Fibroblast of gingiva (primary cell): ENCODE measurements around the gene ACAA2.
"Not testable (repeated sequence)": the region's sequence is repeated elsewhere in the genome, so short reads cannot be mapped to it uniquely, and the experiment has no call there.

Source experiments
- DNase-seq: peaks from one replicate; pipeline ENCODE4 v3.0.0-alpha.2; 2011; ENCODE audit warnings: low read depth

The ACAA2 gene

DNA sequence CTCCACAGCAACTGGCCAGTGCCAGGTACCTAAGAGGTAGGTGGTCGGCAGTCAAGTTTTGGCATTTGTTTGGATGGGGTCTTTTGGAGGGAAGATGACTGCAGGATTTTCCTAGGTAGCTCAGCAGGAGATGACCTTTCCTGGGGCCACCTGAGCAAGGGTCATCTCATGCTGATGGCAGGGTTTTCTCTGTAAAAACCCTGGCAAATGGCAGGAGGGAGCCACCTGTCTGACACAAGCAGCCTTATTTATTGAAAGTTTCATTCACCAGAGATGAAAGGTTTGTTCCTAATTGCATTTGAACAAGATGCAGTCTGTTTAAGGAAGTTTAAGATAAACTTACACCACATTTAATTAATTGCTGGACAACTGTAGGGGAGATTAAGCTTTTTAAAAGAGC, 31.6 kb upstream of the ACAA2 start:
- no peak for DNase-seq

DNA sequence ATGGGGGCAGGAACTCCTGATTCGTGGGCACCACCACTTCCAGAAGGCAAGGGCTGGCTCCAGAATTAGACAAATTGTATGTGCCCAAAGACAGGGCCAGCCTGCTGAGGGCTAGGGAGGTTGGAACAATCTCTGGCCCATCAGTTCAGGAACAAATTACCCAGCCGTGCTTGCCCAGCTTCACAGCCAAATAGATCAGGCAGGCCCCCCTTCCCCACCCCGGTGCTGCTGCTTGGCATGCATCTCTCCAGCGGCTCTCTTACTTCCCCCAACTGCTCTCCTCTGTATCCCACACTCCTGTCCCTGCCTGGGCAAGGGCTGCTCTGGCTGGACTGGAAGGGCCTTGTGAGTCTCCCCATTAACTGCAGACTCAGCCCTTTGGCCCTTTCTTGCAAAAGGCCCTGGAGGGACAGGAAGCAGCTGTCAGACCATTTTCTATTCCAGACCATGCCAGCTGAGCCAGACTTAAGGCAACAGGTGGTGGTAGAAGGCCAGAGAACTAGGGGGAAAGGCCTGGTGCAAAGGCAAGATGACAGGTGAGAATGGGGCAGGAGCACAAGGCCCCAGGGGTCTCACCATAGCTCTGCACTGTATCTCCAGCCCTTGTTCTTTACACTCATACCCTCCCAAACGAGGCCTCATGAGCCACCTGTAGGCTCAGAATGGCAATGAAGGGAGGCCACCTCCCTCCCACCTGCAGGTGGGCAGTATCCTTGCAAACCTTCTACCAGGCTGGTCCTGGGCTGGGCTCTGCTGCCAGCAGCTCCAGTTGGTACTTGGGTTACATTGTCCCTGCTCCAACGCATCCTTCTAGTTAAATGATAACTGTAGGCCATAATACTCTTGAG, 30.7 kb upstream of the ACAA2 start:
- no peak for DNase-seq

- no peak for DNase-seq
These were observed 29.8 kb upstream of the ACAA2 start for GRCh38 chr18:49843131-49843530.

DNA sequence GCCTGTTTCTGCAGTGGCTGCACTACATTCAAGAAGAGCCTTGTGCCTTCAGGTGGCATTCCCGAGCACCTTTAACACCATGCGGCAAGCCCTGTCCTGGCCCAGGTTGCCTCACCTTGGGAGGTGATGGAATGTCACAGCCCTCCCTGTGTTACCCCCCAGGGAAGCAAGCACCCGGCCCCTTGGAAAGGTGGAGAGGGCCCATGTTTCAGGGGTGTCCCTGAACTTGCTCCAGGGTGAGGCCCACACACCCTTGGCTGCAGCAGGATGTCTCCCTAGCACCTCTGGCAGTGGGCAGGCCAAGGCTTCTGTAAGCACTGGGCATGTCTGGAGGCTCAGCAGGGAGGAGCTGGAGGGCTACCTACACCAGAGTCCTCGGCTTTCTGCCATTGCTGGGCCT, 29.3 kb upstream of the ACAA2 start:
- DNase-seq = no peak

DNA sequence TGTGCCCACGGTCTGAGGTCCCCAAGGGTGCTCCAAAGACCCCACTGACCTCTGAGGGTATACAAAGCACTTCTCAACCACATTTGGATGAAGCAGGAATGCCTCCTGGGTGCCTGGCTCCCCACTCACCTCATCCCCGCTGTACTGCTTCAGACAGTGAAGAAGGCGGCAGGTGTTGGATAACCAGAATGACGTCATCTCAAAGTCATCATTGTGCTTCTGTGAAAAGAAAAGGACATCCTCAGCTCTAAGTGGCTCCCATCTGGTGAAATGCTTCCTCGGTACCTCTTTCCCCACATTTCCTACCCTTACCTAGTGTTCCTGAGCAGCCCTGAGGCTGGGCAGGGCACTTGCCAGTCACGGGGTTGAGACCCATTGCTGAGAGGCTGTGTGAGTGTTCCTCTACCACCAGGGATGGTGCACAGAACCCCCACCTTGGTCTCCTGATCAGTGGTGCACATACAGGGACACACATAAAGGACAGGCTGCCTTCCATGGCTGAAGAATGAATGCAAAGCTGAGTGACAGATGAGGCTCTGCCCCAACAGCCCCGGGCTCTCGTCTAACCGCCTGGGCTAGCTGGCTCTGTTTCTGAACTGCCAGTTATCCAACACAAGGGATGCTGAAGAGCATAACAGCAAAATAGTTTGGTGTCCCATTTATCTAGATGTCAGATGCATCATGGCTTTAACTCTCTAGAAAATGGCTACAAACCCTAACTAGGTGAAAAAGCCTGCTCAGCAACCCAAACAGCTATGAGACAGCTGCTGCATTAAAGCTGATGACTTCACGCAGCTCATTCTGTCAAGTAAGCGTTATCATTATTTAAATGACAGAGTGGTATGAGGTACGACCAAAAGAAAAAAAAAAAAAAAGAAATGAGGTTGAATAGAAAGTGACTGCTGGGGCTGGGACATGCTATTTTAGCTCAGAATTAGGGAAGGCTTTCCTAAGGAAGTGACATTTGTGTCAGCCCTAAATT, 28.2 kb upstream of the ACAA2 start:
- no peak for DNase-seq

- no peak for DNase-seq
These were observed 25.7 kb upstream of the ACAA2 start for GRCh38 chr18:49839012-49839411.

GRCh38 chr18:49838381-49838780, 25.0 kb upstream of the ACAA2 start:
- no peak for DNase-seq

DNA sequence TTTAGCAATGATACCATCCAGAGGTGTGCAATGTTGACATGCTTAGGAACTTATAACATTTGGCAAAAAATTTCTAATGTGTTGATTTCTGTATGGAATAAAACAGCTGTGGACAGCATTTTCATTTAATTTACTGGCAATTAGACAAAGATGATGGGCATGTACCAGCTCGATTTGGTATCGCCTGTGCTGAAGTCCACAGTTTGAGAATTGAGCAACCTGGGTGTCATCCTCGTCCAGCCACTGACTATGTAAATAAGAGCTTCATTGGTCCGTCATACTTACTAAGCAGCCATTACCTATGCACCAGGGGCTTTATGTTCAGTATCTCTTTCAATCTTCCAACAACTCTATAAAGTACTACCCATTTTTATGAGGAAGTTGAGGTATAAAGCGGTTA, 24.6 kb upstream of the ACAA2 start:
- DNase-seq = no peak

- DNase-seq = not testable (repeated sequence)
These were observed 24.0 kb upstream of the ACAA2 start for GRCh38 chr18:49837316-49837835.

DNA sequence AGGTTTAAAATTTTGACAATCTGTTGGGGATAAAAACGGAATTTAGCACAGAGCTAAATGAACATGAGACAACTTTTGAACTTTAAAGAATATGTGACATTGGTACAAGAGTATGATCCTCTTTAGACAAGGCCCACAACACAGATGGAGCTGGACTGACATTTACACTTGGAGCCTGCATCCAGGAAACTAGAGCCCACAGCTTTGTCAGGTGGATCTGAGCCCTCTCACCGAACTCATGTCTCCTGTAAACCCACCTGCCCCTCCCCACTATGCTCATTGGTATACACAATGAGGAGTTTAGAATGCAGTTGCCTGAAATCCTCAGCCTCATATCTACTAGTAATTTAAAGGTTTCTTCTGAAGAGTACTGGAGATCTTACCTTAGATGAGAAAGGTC, 22.1 kb upstream of the ACAA2 start:
- no peak for DNase-seq

- DNase-seq = no peak
These were observed 20.9 kb upstream of the ACAA2 start for GRCh38 chr18:49834258-49834657.

GRCh38 chr18:49833814-49834213, 20.5 kb upstream of the ACAA2 start:
- no peak for DNase-seq

GRCh38 chr18:49832221-49832647, 18.9 kb upstream of the ACAA2 start:
- no peak for DNase-seq

GRCh38 chr18:49827996-49828395, 14.7 kb upstream of the ACAA2 start:
- DNase-seq = no peak

GRCh38 chr18:49819823-49820671, 6.7 kb upstream of the ACAA2 start:
- DNase-seq = no peak

- DNase-seq = no peak
These were observed 5.8 kb upstream of the ACAA2 start for GRCh38 chr18:49819071-49819662.

- DNase-seq = no peak
These were observed 4.6 kb upstream of the ACAA2 start for GRCh38 chr18:49817947-49818346.

- DNase-seq = no peak
These were observed 2.6 kb upstream of the ACAA2 start for GRCh38 chr18:49815927-49816326.

DNA sequence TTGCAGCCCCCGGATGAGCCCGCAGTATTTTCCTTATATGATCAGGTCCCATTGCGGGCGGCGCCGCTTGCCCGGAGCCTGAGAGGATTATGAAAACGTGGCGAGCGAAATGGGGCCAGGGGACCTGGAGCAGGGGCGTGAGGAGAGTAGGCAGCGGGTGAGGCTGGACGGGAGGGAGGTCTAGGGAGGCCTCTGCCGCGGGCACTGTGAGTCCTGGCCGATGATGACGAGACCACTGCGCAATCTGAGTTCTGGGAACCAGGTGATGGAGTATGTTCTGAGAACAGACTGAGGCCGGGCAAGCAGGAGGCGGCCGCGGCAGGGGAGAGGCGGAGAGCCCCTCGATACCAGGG, 790 bp upstream of the ACAA2 start:
- DNase-seq = peak; percentile 58

DNA sequence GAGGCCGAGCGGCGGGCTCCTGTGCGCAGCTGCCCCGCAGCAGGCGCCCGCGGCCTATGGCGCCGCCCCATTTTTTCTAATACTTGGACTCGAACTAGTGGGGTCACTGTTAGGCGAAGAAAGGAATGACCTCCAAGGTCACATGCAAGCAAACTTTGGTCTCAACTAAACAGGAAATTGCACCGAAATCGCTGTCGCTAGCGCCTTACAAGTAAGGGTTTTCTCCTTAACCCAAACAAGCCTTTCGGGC, 339 bp downstream of the ACAA2 start:
- peak; percentile 23 for DNase-seq

GRCh38 chr18:49812286-49813068, 856 bp downstream of the ACAA2 start:
- DNase-seq = peak; percentile 2
